K562 (cell line): ENCODE measurements around the gene SYNE1. TPM values are rescaled to one million over a fixed set of nuclear protein-coding genes. Genes with fewer than 3 reads are reported as not detected.

Source experiments
- ATAC-seq: fragments of 200-7000 bp; cut with Tn5 transposase; 3 replicates; pipeline ENCODE4 v1.9.1; 2020; ENCODE audit warnings: moderate library complexity
- BruUV-seq: library from RNA; stranded (reverse); fragments of 400-500 nt; replicated peaks from 2 replicates; lab custom pipeline; 2021; lab: Mats Ljungman, UMichigan
- CTCF ChIA-PET: fragments of 300-600 bp; formaldehyde crosslinking; extraction: SDS; loops from one replicate; lab custom pipeline; 2021; ENCODE audit warnings: low intra/inter-chr PET ratio; lab: Yijun Ruan, JAX
- POLR2A ChIA-PET: fragments of 300-600, 350-650 bp; sonication (Branson Sonifier 250); formaldehyde crosslinking; extraction: SDS; loops from one replicate; lab custom pipeline; 2021; ENCODE audit warnings: antibody characterized with exemption, inconsistent platforms; lab: Yijun Ruan, JAX
- DNase-seq, 4 experiments: peaks; one replicate each; pipeline versions ENCODE4 v3.0.0 to v3.0.0-alpha.2; 2011 to 2018; ENCODE audit warnings: low spot score in 3 of 4, mixed read lengths in 3 of 4; ENCODE audit errors: extremely low read depth in 1 of 4
- FAIRE-seq: peaks from 2 replicates; lab custom pipeline; 2011; peaks lifted over from hg19 to GRCh38; lab: Jason Lieb, UNC
- H2AFZ ChIP-seq: 2 replicates; pipeline ENCODE4 v1.6.0; 2011; ENCODE audit warnings: low read depth, low read length, control low read depth, inconsistent platforms
- H3K27ac ChIP-seq: fragments of 200-600 bp; 3 replicates; pipeline ENCODE4 v1.8.0; 2011; ENCODE audit warnings: low read depth, mild to moderate bottlenecking, control low read depth, inconsistent platforms, low read length, moderate library complexity, mixed read lengths; ENCODE audit errors: extremely low read depth
- H3K27me3 ChIP-seq, 2 experiments: fragments of 300-600 bp in 1 of 2; 2 replicates in 1 of 2; 3 replicates in 1 of 2; pipeline versions ENCODE4 v1.6.0 to v1.8.0; 2011; ENCODE audit warnings: inconsistent platforms in 2 of 2, low read length in 2 of 2, mild to moderate bottlenecking in 1 of 2, mixed read lengths in 1 of 2, moderate library complexity in 1 of 2; ENCODE audit not compliant: control insufficient read depth in 2 of 2, insufficient read depth in 2 of 2
- H3K36me3 ChIP-seq: fragments of 300-600 bp; 3 replicates; pipeline ENCODE4 v1.8.0; 2011; ENCODE audit warnings: mild to moderate bottlenecking, low read length, inconsistent platforms; ENCODE audit not compliant: control insufficient read depth, insufficient read depth
- H3K4me1 ChIP-seq, 2 experiments: fragments of 200-600 bp in 1 of 2; replicated peaks in 1 of 2; 2 replicates in 1 of 2; 3 replicates in 1 of 2; pipeline versions ENCODE4 v1.5.1 to v1.8.0; 2011; ENCODE audit warnings: inconsistent platforms in 2 of 2, low read length in 2 of 2, mild to moderate bottlenecking in 1 of 2, mixed read lengths in 1 of 2, moderate library complexity in 1 of 2; ENCODE audit not compliant: control insufficient read depth in 2 of 2, insufficient read depth in 2 of 2
- H3K4me2 ChIP-seq: 2 replicates; pipeline ENCODE4 v1.6.1; 2011; ENCODE audit warnings: low read length, control low read depth, inconsistent platforms, mixed read lengths; ENCODE audit not compliant: insufficient read depth
- H3K4me3 ChIP-seq: fragments of 200-600 bp; sonication (generic), shearing (Covaris generic); 2 replicates; pipeline ENCODE4 v1.5.1; 2016; ENCODE audit warnings: control low read depth, inconsistent platforms
- H3K79me2 ChIP-seq: fragments of 200-600 bp; 3 replicates; pipeline ENCODE4 v1.8.0; 2011; ENCODE audit warnings: low read length, inconsistent platforms; ENCODE audit not compliant: control insufficient read depth, insufficient read depth
- H3K9ac ChIP-seq, 2 experiments: 2 replicates each; pipeline versions ENCODE4 v1.6.0 to v1.6.1; 2011; ENCODE audit warnings: low read depth in 2 of 2, low read length in 2 of 2, control low read depth in 1 of 2, inconsistent platforms in 1 of 2, mild to moderate bottlenecking in 1 of 2, mixed read lengths in 1 of 2; ENCODE audit not compliant: insufficient read depth in 1 of 2
- H3K9me1 ChIP-seq: one replicate; pipeline ENCODE4 v1.6.0; 2011; ENCODE audit warnings: inconsistent platforms, mild to moderate bottlenecking, low read length, moderate library complexity; ENCODE audit not compliant: control insufficient read depth, insufficient read depth
- H3K9me3 ChIP-seq: replicated peaks from 2 replicates; pipeline ENCODE4 v1.5.1; 2011; ENCODE audit warnings: low read depth, low read length, inconsistent platforms; ENCODE audit not compliant: control insufficient read depth, insufficient read depth
- H4K20me1 ChIP-seq: replicated peaks from 2 replicates; pipeline ENCODE4 v1.6.1; 2011; ENCODE audit warnings: low read length, inconsistent platforms, mixed read lengths; ENCODE audit not compliant: control insufficient read depth, insufficient read depth
- CBX5 ChIP-seq: IDR thresholded peaks from 2 replicates; pipeline ENCODE4 v1.6.1; 2014; ENCODE audit warnings: low read depth, borderline replicate concordance
- LCOR ChIP-seq: sonication (generic); formaldehyde crosslinking; IDR thresholded peaks from 2 replicates; pipeline ENCODE4 v1.8.0; 2022; ENCODE audit warnings: mild to moderate bottlenecking, missing genetic modification reagents
- MEF2A ChIP-seq: IDR thresholded peaks from 2 replicates; pipeline ENCODE4 v1.6.1; 2011; ENCODE audit warnings: low read depth, mild to moderate bottlenecking, low read length, moderate library complexity; ENCODE audit not compliant: control insufficient read depth
- PHTF2 ChIP-seq: fragments of 250-450 bp; sonication (Bioruptor Pico); IDR thresholded peaks from 2 replicates; pipeline ENCODE4 v1.5.0; 2021; ENCODE audit warnings: mild to moderate bottlenecking
- SIX5 ChIP-seq, 2 experiments: IDR thresholded peaks; 2 replicates each; pipeline ENCODE4 v1.6.1; 2011; ENCODE audit warnings: low read length in 2 of 2, borderline replicate concordance in 1 of 2, low read depth in 1 of 2, mild to moderate bottlenecking in 1 of 2, moderate library complexity in 1 of 2; ENCODE audit not compliant: insufficient read depth in 1 of 2
- THRAP3 ChIP-seq: fragments of 450-650 bp; IDR thresholded peaks from 2 replicates; pipeline ENCODE4 v1.6.1; 2016; ENCODE audit warnings: mild to moderate bottlenecking, inconsistent platforms, borderline replicate concordance
- ZNF134 ChIP-seq: fragments of 250-450 bp; sonication (Bioruptor Pico); conservative IDR thresholded peaks from 2 replicates; pipeline ENCODE4 v1.4.0; 2020
- ZNF3 ChIP-seq: fragments of 250-450 bp; sonication (Bioruptor Pico); IDR thresholded peaks from 2 replicates; pipeline ENCODE4 v1.5.0; 2021; ENCODE audit warnings: mild to moderate bottlenecking, moderate library complexity
- ZNF395 ChIP-seq: fragments of 200-800 bp; sonication (Bioruptor generic); IDR thresholded peaks from 2 replicates; pipeline ENCODE4 v1.6.1; 2017; ENCODE audit warnings: missing genetic modification characterization, missing compliant biosample characterization
- ZNF512 ChIP-seq: IDR thresholded peaks from 2 replicates; pipeline ENCODE4 v1.6.1; 2016; ENCODE audit warnings: missing genetic modification characterization, missing compliant biosample characterization
- ZNF668 ChIP-seq: fragments of 250-450 bp; sonication (Bioruptor Pico); IDR thresholded peaks from 2 replicates; pipeline ENCODE4 v1.8.0; 2022; ENCODE audit warnings: mild to moderate bottlenecking, inconsistent platforms
- ZNF764 ChIP-seq: fragments of 250-450 bp; sonication (Bioruptor Pico); IDR thresholded peaks from 2 replicates; pipeline ENCODE4 v1.4.0; 2020; ENCODE audit warnings: low read depth, mild to moderate bottlenecking, moderate library complexity
- WGBS: fragments of 100-300 bp; shearing (Covaris generic); methylation state at CpG from one replicate; pipeline ENCODE4 v1.1.6; 2016; ENCODE audit warnings: low coverage, mixed read lengths; ENCODE audit not compliant: insufficient coverage; ENCODE audit errors: missing lambda C conversion rate; 5-methylcytosine and 5-hydroxymethylcytosine counted together
- in situ Hi-C: fragments of 300-500 bp; cut with MboI; formaldehyde crosslinking; loops from 4 replicates; pipeline ENCODE4 v1.15.0; 2018; ENCODE audit warnings: inconsistent platforms, mixed read lengths
- intact Hi-C: fragments of 100-400 bp; cut with micrococcal nuclease; formaldehyde crosslinking; loops from 2 replicates; pipeline ENCODE4 v1.14.2; 2022
- polyA plus RNA-seq, 8 experiments: library from polyadenylated mRNA; depleted of rRNA in 4 of 8; stranded (reverse) in 5 of 8; unstranded in 3 of 8; fragments of >200 nt; fragmentation: Nextera tagmentation in 2 of 8; fragmentation: Illumina TruSeq in 1 of 8; extraction: Ambion mirVana in 2 of 8; extraction: Trizol in 1 of 8; gene quantifications; 2 replicates each; pipeline versions ENCODE4 v1.2.1 to v1.2.3, GENCODE V29; 2011 to 2014; ENCODE audit warnings: inconsistent platforms in 1 of 8, missing spikeins in 1 of 8
- total RNA-seq, 7 experiments: library from RNA; depleted of rRNA in 6 of 7; stranded (reverse); fragments of >200 nt in 6 of 7; fragmentation: Illumina TruSeq in 2 of 7; extraction: Trizol in 2 of 7; gene quantifications; 2 replicates each; pipeline versions ENCODE4 v1.2.1 to v1.2.3, GENCODE V29; 2011 to 2021; ENCODE audit warnings: low replicate concordance in 1 of 7
- TF ChIP-seq, protein P1 (sequence below): fragments of 450-650 bp; formaldehyde crosslinking; conservative IDR thresholded peaks from 2 replicates; pipeline ENCODE4 v1.4.0; 2022; ENCODE audit warnings: mild to moderate bottlenecking, missing genetic modification characterization
- TF ChIP-seq, protein P2 (sequence below), 2 experiments: fragments of 450-650 bp; IDR thresholded peaks; 2 replicates each; pipeline ENCODE4 v1.6.1; 2016
- TF ChIP-seq, protein P3 (sequence below): fragments of 450-650 bp; formaldehyde crosslinking; IDR thresholded peaks from 2 replicates; pipeline ENCODE4 v1.4.0; 2020; ENCODE audit warnings: mild to moderate bottlenecking

SYNE1 gene
- total and polyA plus RNA-seq, 9 of the 15 experiments (the other 6 are each of a cell fraction or from before 2014, with no cell fraction given), result under 0.01 to 0.42 (median 0.08) TPM; not detected in 1

DNA sequence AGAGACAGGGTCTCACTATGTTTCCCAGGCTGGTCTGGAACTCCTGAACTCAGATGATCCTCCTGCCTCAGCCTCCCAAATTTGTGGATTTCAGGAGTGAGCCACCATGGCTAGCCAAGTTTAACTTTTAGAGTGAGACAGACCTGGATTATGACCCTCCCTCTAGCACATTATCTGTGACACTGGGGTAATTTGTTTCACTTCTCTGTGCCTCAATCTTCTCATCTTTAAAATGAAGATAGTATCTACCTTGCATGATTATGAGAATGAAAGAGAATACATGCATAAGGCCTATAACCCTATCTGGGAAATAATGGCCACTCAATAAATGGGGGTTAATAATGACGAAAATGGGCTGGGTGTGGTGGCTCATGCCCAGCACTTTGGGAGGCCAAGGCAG lies 373.6 kb downstream of the SYNE1 start:
- ATAC-seq (no peak), FAIRE-seq (no peak), DNase-seq (no peak)
- no peaks in the 10 kb centered on the region for H3K9me3 ChIP-seq
- H3K4me3 ChIP-seq, result no peak overlapping the region
- H3K36me3 ChIP-seq, result no peaks in the 10 kb centered on the region
- no peaks in the 10 kb centered on the region for H4K20me1 ChIP-seq
- no peaks in the 10 kb centered on the region for H3K79me2 ChIP-seq
- no peak overlapping the region for H3K9ac ChIP-seq
- ChIA-PET POLR2A (no interaction called here), CTCF (no interaction called here)
- no peak overlapping the region for H3K4me2 ChIP-seq
- in situ Hi-C loops, result no loop called here
- WGBS, result 7% methylated on average over 1 of the region's 1 CpG
- no peak overlapping the region for H2AFZ ChIP-seq
- no peak overlapping the region for H3K27ac ChIP-seq
- H3K27me3 ChIP-seq, result no peaks in the 10 kb centered on the region
- no TSS peak for BruUV-seq
- H3K9me1 ChIP-seq, result no peaks in the 10 kb centered on the region
- TF ChIP-seq ZNF512 (tag) (no peak), MEF2A (no peak), THRAP3 (no peak), CBX5 (no peak), LCOR (no peak), ZNF3 (CRISPR knock-in tag) (no peak), ZNF134 (CRISPR knock-in tag) (no peak), ZNF395 (no peak), PHTF2 (CRISPR knock-in tag) (no peak), ZNF764 (CRISPR knock-in tag) (no peak), ZNF668 (CRISPR knock-in tag) (no peak), SIX5 (IDR thresholded peaks at IDR 0.05; ENCODE audit: borderline replicate concordance in 1 of 2, insufficient read depth in 1 of 2, low read depth in 1 of 2, low read length in 2 of 2) (no peak)
- TF ChIP-seq, protein P1, sequence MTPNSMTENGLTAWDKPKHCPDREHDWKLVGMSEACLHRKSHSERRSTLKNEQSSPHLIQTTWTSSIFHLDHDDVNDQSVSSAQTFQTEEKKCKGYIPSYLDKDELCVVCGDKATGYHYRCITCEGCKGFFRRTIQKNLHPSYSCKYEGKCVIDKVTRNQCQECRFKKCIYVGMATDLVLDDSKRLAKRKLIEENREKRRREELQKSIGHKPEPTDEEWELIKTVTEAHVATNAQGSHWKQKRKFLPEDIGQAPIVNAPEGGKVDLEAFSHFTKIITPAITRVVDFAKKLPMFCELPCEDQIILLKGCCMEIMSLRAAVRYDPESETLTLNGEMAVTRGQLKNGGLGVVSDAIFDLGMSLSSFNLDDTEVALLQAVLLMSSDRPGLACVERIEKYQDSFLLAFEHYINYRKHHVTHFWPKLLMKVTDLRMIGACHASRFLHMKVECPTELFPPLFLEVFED, result no peak
- TF ChIP-seq, protein P2, sequence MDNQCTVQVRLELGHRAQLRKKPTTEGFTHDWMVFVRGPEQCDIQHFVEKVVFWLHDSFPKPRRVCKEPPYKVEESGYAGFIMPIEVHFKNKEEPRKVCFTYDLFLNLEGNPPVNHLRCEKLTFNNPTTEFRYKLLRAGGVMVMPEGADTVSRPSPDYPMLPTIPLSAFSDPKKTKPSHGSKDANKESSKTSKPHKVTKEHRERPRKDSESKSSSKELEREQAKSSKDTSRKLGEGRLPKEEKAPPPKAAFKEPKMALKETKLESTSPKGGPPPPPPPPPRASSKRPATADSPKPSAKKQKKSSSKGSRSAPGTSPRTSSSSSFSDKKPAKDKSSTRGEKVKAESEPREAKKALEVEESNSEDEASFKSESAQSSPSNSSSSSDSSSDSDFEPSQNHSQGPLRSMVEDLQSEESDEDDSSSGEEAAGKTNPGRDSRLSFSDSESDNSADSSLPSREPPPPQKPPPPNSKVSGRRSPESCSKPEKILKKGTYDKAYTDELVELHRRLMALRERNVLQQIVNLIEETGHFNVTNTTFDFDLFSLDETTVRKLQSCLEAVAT (IDR thresholded peaks at IDR 0.05), result no peak
- TF ChIP-seq, protein P3, sequence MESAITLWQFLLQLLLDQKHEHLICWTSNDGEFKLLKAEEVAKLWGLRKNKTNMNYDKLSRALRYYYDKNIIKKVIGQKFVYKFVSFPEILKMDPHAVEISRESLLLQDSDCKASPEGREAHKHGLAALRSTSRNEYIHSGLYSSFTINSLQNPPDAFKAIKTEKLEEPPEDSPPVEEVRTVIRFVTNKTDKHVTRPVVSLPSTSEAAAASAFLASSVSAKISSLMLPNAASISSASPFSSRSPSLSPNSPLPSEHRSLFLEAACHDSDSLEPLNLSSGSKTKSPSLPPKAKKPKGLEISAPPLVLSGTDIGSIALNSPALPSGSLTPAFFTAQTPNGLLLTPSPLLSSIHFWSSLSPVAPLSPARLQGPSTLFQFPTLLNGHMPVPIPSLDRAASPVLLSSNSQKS (CRISPR knock-in tag), result no peak
- no peaks in the 10 kb centered on the region for H3K4me1 ChIP-seq
- intact Hi-C loops, result loop anchor here (10.0 kb wide), 1 partner anchor 839 kb away; no protein-coding TSS in a partner anchor
